Stomach smooth muscle (tissue), 2 donors: ENCODE results near the gene CNOT3.

ENCODE experiments used
- H3K27ac ChIP-seq: one replicate; pipeline ENCODE4 v1.7.0; 2013; ENCODE audit warnings: mild to moderate bottlenecking, low read length, inconsistent platforms
- H3K27me3 ChIP-seq, 2 donors: one replicate each; pipeline ENCODE4 v1.7.0; 2013; ENCODE audit warnings: low read length in 2 of 2; ENCODE audit not compliant: insufficient read depth in 2 of 2, control insufficient read depth in 1 of 2
- H3K36me3 ChIP-seq, 2 donors: one replicate each; pipeline ENCODE4 v1.7.0; 2013; ENCODE audit warnings: low read length in 2 of 2; ENCODE audit not compliant: control insufficient read depth in 2 of 2, insufficient read depth in 2 of 2
- H3K4me1 ChIP-seq: one replicate; pipeline ENCODE4 v1.7.0; 2013; ENCODE audit warnings: low read length; ENCODE audit not compliant: control insufficient read depth, insufficient read depth
- H3K4me3 ChIP-seq, 2 donors: one replicate each; pipeline ENCODE4 v1.7.0; 2013; ENCODE audit warnings: low read length in 2 of 2
- H3K9ac ChIP-seq, 2 donors: one replicate each; pipeline ENCODE4 v1.7.0; 2013; ENCODE audit warnings: low read length in 2 of 2, mild to moderate bottlenecking in 1 of 2
- H3K9me3 ChIP-seq, 2 donors: one replicate each; pipeline ENCODE4 v1.7.0; 2013; ENCODE audit warnings: low read length in 2 of 2; ENCODE audit not compliant: control insufficient read depth in 2 of 2
- donor health status: healthy.
- donor health status: Pancreatic carcinoma.

Gene CNOT3

GRCh38 chr19:54136864-54137698 lies 481 bp upstream of the CNOT3 start:
- Histone ChIP-seq H3K9me3 (no peaks in the 10 kb centered on the region), H3K9ac (peak overlapping the region; percentile 62 to 81), H3K27me3 (peaks cover 0 to 5% of the 10 kb centered on the region in 2 donors), H3K4me1 (peaks cover 35% of the 10 kb centered on the region), H3K4me3 (peak overlapping the region; percentile 84 to 85), H3K36me3 (peaks cover 1 to 4% of the 10 kb centered on the region in 2 donors), H3K27ac (peak overlapping the region; percentile 88)

- peak overlapping the region; percentile 42 to 81 for H3K9ac ChIP-seq
- no peaks in the 10 kb centered on the region for H3K9me3 ChIP-seq
- peaks cover 35% of the 10 kb centered on the region for H3K4me1 ChIP-seq
- no peak overlapping the region for H3K27ac ChIP-seq
- H3K36me3 ChIP-seq, result peaks cover 13 to 17% of the 10 kb centered on the region in 2 donors
- H3K4me3 ChIP-seq, result peak overlapping the region; percentile 53 to 82
- peaks cover 0 to 5% of the 10 kb centered on the region in 2 donors for H3K27me3 ChIP-seq
Observed at GRCh38 chr19:54138489-54139256, 1.1 kb downstream of the CNOT3 start.

GRCh38 chr19:54141356-54141755 lies 3.8 kb downstream of the CNOT3 start:
- no peaks in the 10 kb centered on the region for H3K9me3 ChIP-seq
- peaks cover 39 to 43% of the 10 kb centered on the region in 2 donors for H3K36me3 ChIP-seq

GRCh38 chr19:54142166-54142780 lies 4.7 kb downstream of the CNOT3 start:
- Histone ChIP-seq H3K4me1 (peaks cover 31% of the 10 kb centered on the region), H3K9me3 (no peaks in the 10 kb centered on the region), H3K4me3 (no peak overlapping the region), H3K27ac (no peak overlapping the region), H3K9ac (no peak overlapping the region), H3K27me3 (no peaks in the 10 kb centered on the region), H3K36me3 (peaks cover 49 to 53% of the 10 kb centered on the region in 2 donors)

More at GRCh38 chr19:54141356-54141755, 3.8 kb downstream of the CNOT3 start:
- Histone ChIP-seq H3K4me3 (no peak overlapping the region), H3K27ac (no peak overlapping the region), H3K27me3 (no peaks in the 10 kb centered on the region), H3K9ac (no peak overlapping the region), H3K4me1 (peaks cover 29% of the 10 kb centered on the region)

GRCh38 chr19:54145541-54146158 lies 8.1 kb downstream of the CNOT3 start:
- H3K36me3 ChIP-seq, result peaks cover 68 to 69% of the 10 kb centered on the region in 2 donors
- no peak overlapping the region for H3K4me3 ChIP-seq
- peaks cover 13% of the 10 kb centered on the region for H3K4me1 ChIP-seq
- H3K9me3 ChIP-seq, result no peaks in the 10 kb centered on the region
- H3K27me3 ChIP-seq, result no peaks in the 10 kb centered on the region
- no peak overlapping the region for H3K9ac ChIP-seq
- no peak overlapping the region for H3K27ac ChIP-seq

GRCh38 chr19:54147676-54148075 lies 10.1 kb downstream of the CNOT3 start:
- Histone ChIP-seq H3K27me3 (no peaks in the 10 kb centered on the region), H3K9me3 (no peaks in the 10 kb centered on the region), H3K27ac (no peak overlapping the region), H3K4me1 (peaks cover 9% of the 10 kb centered on the region), H3K9ac (no peak overlapping the region), H3K36me3 (peaks cover 73 to 79% of the 10 kb centered on the region in 2 donors), H3K4me3 (no peak overlapping the region)

- Histone ChIP-seq H3K36me3 (peaks cover 73 to 76% of the 10 kb centered on the region in 2 donors), H3K4me3 (no peak overlapping the region), H3K9me3 (no peaks in the 10 kb centered on the region), H3K27ac (no peak overlapping the region), H3K27me3 (no peaks in the 10 kb centered on the region), H3K4me1 (peaks cover 10% of the 10 kb centered on the region), H3K9ac (no peak overlapping the region)
Observed at GRCh38 chr19:54148158-54148557, 10.6 kb downstream of the CNOT3 start.

- no peaks in the 10 kb centered on the region for H3K9me3 ChIP-seq
- no peak overlapping the region for H3K27ac ChIP-seq
- peaks cover 68 to 76% of the 10 kb centered on the region in 2 donors for H3K36me3 ChIP-seq
- H3K27me3 ChIP-seq, result no peaks in the 10 kb centered on the region
- H3K4me3 ChIP-seq, result no peak overlapping the region
- no peak overlapping the region for H3K9ac ChIP-seq
- H3K4me1 ChIP-seq, result peaks cover 15% of the 10 kb centered on the region
Observed at GRCh38 chr19:54149021-54149812, 11.7 kb downstream of the CNOT3 start.

- Histone ChIP-seq H3K27ac (no peak overlapping the region), H3K4me3 (no peak overlapping the region), H3K9ac (no peak overlapping the region), H3K27me3 (no peaks in the 10 kb centered on the region), H3K36me3 (peaks cover 62 to 64% of the 10 kb centered on the region in 2 donors), H3K4me1 (peaks cover 17% of the 10 kb centered on the region), H3K9me3 (no peaks in the 10 kb centered on the region)
Observed at GRCh38 chr19:54151362-54152035, 13.9 kb downstream of the CNOT3 start.
